ENCODE results near the gene TNFAIP2.

The TNFAIP2 gene

GRCh38 chr14:103095210-103095778 is 28.0 kb upstream of the TNFAIP2 start:
- Histone ChIP-seq H3K4me1 (ENCODE audit: control insufficient read depth, insufficient read depth, low read length) (peaks cover 24% of the 10 kb centered on the region), H3K36me3 (ENCODE audit: control insufficient read depth, insufficient read depth, low read length) (no peaks in the 10 kb centered on the region), H3K27ac (ENCODE audit: insufficient read depth, low read depth, low read length, poor library complexity, severe bottlenecking) (no peak overlapping the region), H3K27me3 (ENCODE audit: control insufficient read depth, insufficient read depth, low read length, poor library complexity, severe bottlenecking) (peaks cover 14% of the 10 kb centered on the region), H3K9me3 (ENCODE audit: control insufficient read depth, low read length) (no peaks in the 10 kb centered on the region), H3K4me3 (ENCODE audit: insufficient read depth, low read depth, low read length) (no peak overlapping the region)
- 82 to 83% methylated on average over 11 of the region's 11 CpGs for WGBS, 2 experiments

GRCh38 chr14:103096387-103096786 is 26.9 kb upstream of the TNFAIP2 start:
- H3K27me3 ChIP-seq (ENCODE audit: control insufficient read depth, insufficient read depth, low read length, poor library complexity, severe bottlenecking), result peaks cover 3% of the 10 kb centered on the region
- 66 to 72% methylated on average over 4 of the region's 4 CpGs for WGBS, 2 experiments
- H3K9me3 ChIP-seq (ENCODE audit: control insufficient read depth, low read length), result no peaks in the 10 kb centered on the region
- H3K36me3 ChIP-seq (ENCODE audit: control insufficient read depth, insufficient read depth, low read length), result no peaks in the 10 kb centered on the region
- H3K4me3 ChIP-seq (ENCODE audit: insufficient read depth, low read depth, low read length), result no peak overlapping the region
- peaks cover 23% of the 10 kb centered on the region for H3K4me1 ChIP-seq (ENCODE audit: control insufficient read depth, insufficient read depth, low read length)
- H3K27ac ChIP-seq (ENCODE audit: insufficient read depth, low read depth, low read length, poor library complexity, severe bottlenecking), result no peak overlapping the region

DNA sequence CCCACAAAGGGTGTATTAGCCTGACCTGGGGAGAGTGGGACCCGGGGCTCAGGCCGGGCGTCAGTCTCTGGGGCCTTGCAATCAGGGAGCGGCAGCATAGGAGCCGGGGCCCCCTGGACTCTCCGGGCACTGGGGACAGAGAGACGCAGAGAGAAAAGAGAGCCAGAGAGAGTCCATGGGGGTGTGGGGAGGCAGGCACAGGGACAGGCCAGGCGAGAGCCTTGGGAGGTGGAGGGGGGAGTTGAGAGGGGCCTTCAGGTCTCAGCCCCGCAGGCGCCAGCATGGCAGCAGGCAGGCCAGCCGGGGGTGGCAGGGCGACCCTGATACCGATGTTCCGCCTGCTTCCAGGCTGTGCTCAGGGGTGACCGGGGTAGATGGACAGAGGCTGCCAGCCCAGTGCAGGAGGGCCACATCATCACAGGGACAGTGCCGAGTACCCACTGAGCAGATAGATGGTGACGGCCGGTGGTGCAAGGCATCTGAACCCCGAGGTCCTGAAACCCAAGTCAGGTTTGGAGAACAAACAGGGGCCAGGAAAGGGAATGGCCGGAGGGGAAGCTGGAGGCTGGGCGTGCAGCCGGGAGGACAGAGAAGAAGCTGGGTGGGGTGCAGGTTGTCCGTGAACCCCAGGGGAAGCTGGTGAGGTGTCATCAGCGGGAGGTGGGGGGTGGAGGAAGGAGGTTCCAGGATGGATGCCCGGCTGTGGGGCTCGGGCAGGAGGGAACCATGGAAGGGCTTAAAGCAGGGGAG is 25.8 kb upstream of the TNFAIP2 start:
- WGBS, 2 experiments, result 90 to 91% methylated on average over 26 of the region's 26 CpGs
- Histone ChIP-seq H3K36me3 (ENCODE audit: control insufficient read depth, insufficient read depth, low read length) (no peaks in the 10 kb centered on the region), H3K4me1 (ENCODE audit: control insufficient read depth, insufficient read depth, low read length) (peaks cover 23% of the 10 kb centered on the region), H3K4me3 (ENCODE audit: insufficient read depth, low read depth, low read length) (no peak overlapping the region), H3K9me3 (ENCODE audit: control insufficient read depth, low read length) (no peaks in the 10 kb centered on the region), H3K27me3 (ENCODE audit: control insufficient read depth, insufficient read depth, low read length, poor library complexity, severe bottlenecking) (peaks cover 11% of the 10 kb centered on the region), H3K27ac (ENCODE audit: insufficient read depth, low read depth, low read length, poor library complexity, severe bottlenecking) (no peak overlapping the region)

- H3K36me3 ChIP-seq (ENCODE audit: control insufficient read depth, insufficient read depth, low read length), result no peaks in the 10 kb centered on the region
- no peak overlapping the region for H3K4me3 ChIP-seq (ENCODE audit: insufficient read depth, low read depth, low read length)
- no peak overlapping the region for H3K27ac ChIP-seq (ENCODE audit: insufficient read depth, low read depth, low read length, poor library complexity, severe bottlenecking)
- H3K27me3 ChIP-seq (ENCODE audit: control insufficient read depth, insufficient read depth, low read length, poor library complexity, severe bottlenecking), result peaks cover 19% of the 10 kb centered on the region
- no peaks in the 10 kb centered on the region for H3K9me3 ChIP-seq (ENCODE audit: control insufficient read depth, low read length)
- H3K4me1 ChIP-seq (ENCODE audit: control insufficient read depth, insufficient read depth, low read length), result peaks cover 23% of the 10 kb centered on the region
- 85 to 87% methylated on average over 31 of the region's 31 CpGs for WGBS, 2 experiments
Measured at GRCh38 chr14:103097994-103098957, 25.0 kb upstream of the TNFAIP2 start.

DNA sequence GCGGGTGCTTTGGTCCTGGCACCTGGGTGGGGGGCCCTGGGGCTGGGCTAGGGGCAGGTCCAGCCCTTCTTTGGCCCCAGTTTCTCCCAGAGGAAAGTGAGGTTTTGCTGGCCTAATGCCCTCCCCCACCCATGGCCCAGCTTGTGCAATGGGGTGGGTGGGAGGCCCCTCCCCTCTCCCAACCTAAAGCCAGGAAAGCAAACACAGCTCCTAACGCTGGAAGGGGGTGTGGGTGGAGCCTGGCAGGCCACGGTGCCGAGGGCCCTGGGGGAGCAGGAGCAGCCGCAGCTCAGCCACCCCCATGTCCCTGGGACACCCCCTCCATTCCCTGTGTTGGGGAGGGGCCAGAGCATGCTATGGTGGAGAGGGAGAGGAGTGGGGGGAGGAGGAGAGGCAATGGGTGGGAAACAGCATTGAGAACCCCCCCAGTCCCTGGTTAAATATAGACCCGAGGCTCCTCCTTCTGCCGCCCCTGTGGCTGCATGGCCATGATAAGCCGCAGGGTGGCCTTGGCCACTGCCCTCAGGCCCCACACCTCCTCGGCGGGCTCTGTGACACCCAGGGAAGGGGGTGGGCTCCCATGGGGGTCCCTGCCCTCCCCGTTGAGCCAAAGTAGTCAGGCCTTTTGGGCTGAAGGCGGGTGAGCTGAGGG is 24.1 kb upstream of the TNFAIP2 start:
- 59 to 63% methylated on average over 12 of the region's 12 CpGs for WGBS, 2 experiments
- no peaks in the 10 kb centered on the region for H3K9me3 ChIP-seq (ENCODE audit: control insufficient read depth, low read length)
- no peaks in the 10 kb centered on the region for H3K36me3 ChIP-seq (ENCODE audit: control insufficient read depth, insufficient read depth, low read length)
- H3K4me1 ChIP-seq (ENCODE audit: control insufficient read depth, insufficient read depth, low read length), result peaks cover 27% of the 10 kb centered on the region
- peaks cover 29% of the 10 kb centered on the region for H3K27me3 ChIP-seq (ENCODE audit: control insufficient read depth, insufficient read depth, low read length, poor library complexity, severe bottlenecking)
- no peak overlapping the region for H3K4me3 ChIP-seq (ENCODE audit: insufficient read depth, low read depth, low read length)
- H3K27ac ChIP-seq (ENCODE audit: insufficient read depth, low read depth, low read length, poor library complexity, severe bottlenecking), result no peak overlapping the region

DNA sequence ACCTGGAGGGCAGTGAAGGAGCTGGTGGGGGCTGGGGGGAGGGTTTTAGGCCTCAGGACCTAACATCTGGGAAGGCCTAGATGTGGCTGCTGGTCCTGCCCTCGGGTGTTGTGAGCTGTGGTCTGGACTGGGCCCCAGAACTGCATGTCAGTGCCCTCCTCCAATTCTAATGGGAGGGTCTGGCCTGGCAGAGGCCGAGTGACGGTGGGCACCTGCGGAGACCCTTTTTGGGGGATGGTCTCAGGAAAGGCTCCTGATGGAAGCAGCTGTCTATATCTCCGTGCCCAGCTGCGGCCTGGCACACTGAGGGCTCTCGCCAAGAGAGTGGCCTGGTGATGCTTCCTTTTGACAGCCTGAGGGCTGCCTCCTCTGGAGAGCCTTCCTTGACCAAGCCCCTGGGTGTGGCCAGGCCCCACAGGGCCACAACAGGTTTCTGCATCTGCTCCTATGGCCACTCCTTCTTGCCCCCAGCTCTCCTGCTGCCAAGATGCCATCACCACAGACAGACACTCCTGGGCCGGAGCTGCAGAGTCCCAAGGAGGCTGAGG is 23.5 kb upstream of the TNFAIP2 start:
- Histone ChIP-seq H3K27me3 (ENCODE audit: control insufficient read depth, insufficient read depth, low read length, poor library complexity, severe bottlenecking) (peaks cover 35% of the 10 kb centered on the region), H3K4me1 (ENCODE audit: control insufficient read depth, insufficient read depth, low read length) (peaks cover 32% of the 10 kb centered on the region), H3K27ac (ENCODE audit: insufficient read depth, low read depth, low read length, poor library complexity, severe bottlenecking) (no peak overlapping the region), H3K9me3 (ENCODE audit: control insufficient read depth, low read length) (no peaks in the 10 kb centered on the region), H3K36me3 (ENCODE audit: control insufficient read depth, insufficient read depth, low read length) (no peaks in the 10 kb centered on the region), H3K4me3 (ENCODE audit: insufficient read depth, low read depth, low read length) (no peak overlapping the region)
- WGBS, 2 experiments, result 90% methylated on average over 8 of the region's 8 CpGs

DNA sequence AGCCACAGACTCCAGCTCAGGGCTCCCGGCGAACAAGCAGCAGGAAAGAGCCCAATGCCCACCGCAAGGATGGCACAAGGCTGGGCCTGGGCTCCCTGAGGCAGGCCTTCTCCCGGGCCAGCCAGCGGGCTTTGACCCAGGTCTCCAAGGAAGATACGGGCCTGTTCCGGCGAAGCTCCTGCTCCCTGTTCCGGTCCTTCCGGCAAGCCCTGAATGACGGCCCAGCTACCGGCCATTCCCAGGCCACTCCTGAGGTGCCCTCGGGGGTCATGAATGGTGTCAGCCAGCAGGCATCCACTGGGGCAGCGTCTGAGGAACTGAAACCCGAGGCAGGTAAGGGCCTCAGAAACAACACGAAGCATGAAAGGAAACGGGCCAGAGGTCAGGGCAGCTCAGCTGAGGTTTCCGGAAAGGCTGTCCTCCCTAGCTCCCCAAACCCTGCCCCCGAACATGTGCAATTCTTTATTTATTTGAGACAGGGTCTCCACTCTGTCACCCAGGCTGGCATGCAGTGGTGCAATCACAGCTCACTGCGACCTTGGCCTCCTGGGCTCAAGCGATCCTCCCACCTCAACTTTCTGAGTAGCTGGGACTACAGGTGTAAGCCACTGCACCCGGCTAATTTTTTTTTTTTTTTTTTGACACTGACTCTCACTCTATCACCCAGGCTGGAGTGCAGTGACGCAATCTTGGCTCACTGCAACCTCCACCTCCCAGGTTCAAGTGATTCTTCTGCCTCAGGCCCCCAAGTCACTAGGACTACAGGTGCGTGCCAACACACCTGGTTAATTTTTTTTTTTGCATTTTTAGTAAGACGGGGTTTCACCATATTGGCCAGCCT is 22.8 kb upstream of the TNFAIP2 start:
- no peak overlapping the region for H3K4me3 ChIP-seq (ENCODE audit: insufficient read depth, low read depth, low read length)
- peaks cover 41% of the 10 kb centered on the region for H3K27me3 ChIP-seq (ENCODE audit: control insufficient read depth, insufficient read depth, low read length, poor library complexity, severe bottlenecking)
- H3K27ac ChIP-seq (ENCODE audit: insufficient read depth, low read depth, low read length, poor library complexity, severe bottlenecking), result no peak overlapping the region
- peaks cover 28% of the 10 kb centered on the region for H3K4me1 ChIP-seq (ENCODE audit: control insufficient read depth, insufficient read depth, low read length)
- WGBS, 2 experiments, result 69% methylated on average over 25 of the region's 25 CpGs
- no peaks in the 10 kb centered on the region for H3K36me3 ChIP-seq (ENCODE audit: control insufficient read depth, insufficient read depth, low read length)
- no peaks in the 10 kb centered on the region for H3K9me3 ChIP-seq (ENCODE audit: control insufficient read depth, low read length)

GRCh38 chr14:103101257-103101962 is 21.9 kb upstream of the TNFAIP2 start:
- no peak overlapping the region for H3K27ac ChIP-seq (ENCODE audit: insufficient read depth, low read depth, low read length, poor library complexity, severe bottlenecking)

More at GRCh38 chr14:103101257-103101962, 21.9 kb upstream of the TNFAIP2 start:
- Histone ChIP-seq H3K4me3 (ENCODE audit: insufficient read depth, low read depth, low read length) (no peak overlapping the region), H3K36me3 (ENCODE audit: control insufficient read depth, insufficient read depth, low read length) (no peaks in the 10 kb centered on the region), H3K9me3 (ENCODE audit: control insufficient read depth, low read length) (no peaks in the 10 kb centered on the region), H3K4me1 (ENCODE audit: control insufficient read depth, insufficient read depth, low read length) (peaks cover 28% of the 10 kb centered on the region), H3K27me3 (ENCODE audit: control insufficient read depth, insufficient read depth, low read length, poor library complexity, severe bottlenecking) (peaks cover 45% of the 10 kb centered on the region)
- 93% methylated on average over 11 of the region's 11 CpGs for WGBS, 2 experiments

Data from ectodermal cell (in vitro differentiated cells).